Duodenal mucosa (tissue), 2 donors: ENCODE results near the gene SLC46A1.
"Not testable (repeated sequence)": the region's sequence is repeated elsewhere in the genome, so short reads cannot be mapped to it uniquely, and the experiment has no call there.

ENCODE experiments used
- H3K27ac ChIP-seq: one replicate; pipeline ENCODE4 v1.7.0; 2013; ENCODE audit warnings: low read depth, low read length
- H3K27me3 ChIP-seq, 2 donors: one replicate each; pipeline ENCODE4 v1.7.0; 2013; ENCODE audit warnings: low read length in 2 of 2, control low read depth in 1 of 2; ENCODE audit not compliant: insufficient read depth in 2 of 2, control insufficient read depth in 1 of 2
- H3K36me3 ChIP-seq, 2 donors: one replicate each; pipeline ENCODE4 v1.7.0; 2013; ENCODE audit warnings: low read length in 2 of 2, control low read depth in 1 of 2; ENCODE audit not compliant: insufficient read depth in 2 of 2, control insufficient read depth in 1 of 2
- H3K4me1 ChIP-seq, 2 donors: one replicate each; pipeline ENCODE4 v1.7.0; 2013; ENCODE audit warnings: low read length in 2 of 2, control low read depth in 1 of 2; ENCODE audit not compliant: insufficient read depth in 2 of 2, control insufficient read depth in 1 of 2
- H3K4me3 ChIP-seq, 2 donors: one replicate each; pipeline ENCODE4 v1.7.0; 2013; ENCODE audit warnings: low read length in 2 of 2, low read depth in 1 of 2
- H3K9ac ChIP-seq, 2 donors: one replicate each; pipeline ENCODE4 v1.7.0; 2013; ENCODE audit warnings: low read length in 2 of 2, low read depth in 1 of 2
- H3K9me3 ChIP-seq, 2 donors: one replicate each; pipeline ENCODE4 v1.7.0; 2013; ENCODE audit warnings: low read length in 2 of 2, control low read depth in 1 of 2; ENCODE audit not compliant: control insufficient read depth in 1 of 2

Gene SLC46A1

GRCh38 chr17:28405632-28406472 is at the start of gene SLC46A1:
Gene SLC46A1, minus strand, starts transcription at chr17:28406212. Its CDS starts 98 bp downstream, at chr17:28406114.
- Histone ChIP-seq H3K27ac (peak within 1 kb of the TSS; percentile 24), H3K36me3 (peaks cover 0 to 15% of the 10 kb centered on the region in 2 donors), H3K4me3 (peak within 1 kb of the TSS; percentile 73 to 77), H3K27me3 (peaks cover 0 to 15% of the 10 kb centered on the region in 2 donors), H3K4me1 (peaks cover 37% of the 10 kb centered on the region in 2 donors), H3K9ac (peak within 1 kb of the TSS; percentile 60 to 71), H3K9me3 (no peaks in the 10 kb centered on the region)

GRCh38 chr17:28449859-28450258 is 43.8 kb upstream of the SLC46A1 start:
- Histone ChIP-seq H3K27me3 (no peaks in the 10 kb centered on the region), H3K4me3 (no peak overlapping the region), H3K27ac (no peak overlapping the region), H3K36me3 (no peaks in the 10 kb centered on the region), H3K9me3 (no peaks in the 10 kb centered on the region), H3K9ac (no peak overlapping the region), H3K4me1 (no peaks in the 10 kb centered on the region)

GRCh38 chr17:28447396-28447760 is 41.4 kb upstream of the SLC46A1 start:
- Histone ChIP-seq H3K9ac (no peak overlapping the region), H3K36me3 (no peaks in the 10 kb centered on the region), H3K27me3 (no peaks in the 10 kb centered on the region), H3K27ac (no peak overlapping the region), H3K4me1 (peaks cover 0 to 3% of the 10 kb centered on the region in 2 donors), H3K4me3 (no peak overlapping the region), H3K9me3 (no peaks in the 10 kb centered on the region)

- Histone ChIP-seq H3K9ac (no peak overlapping the region), H3K27ac (no peak overlapping the region), H3K27me3 (no peaks in the 10 kb centered on the region), H3K4me3 (no peak overlapping the region), H3K4me1 (peaks cover 0 to 3% of the 10 kb centered on the region in 2 donors), H3K9me3 (no peaks in the 10 kb centered on the region), H3K36me3 (no peaks in the 10 kb centered on the region)
These were observed 40.8 kb upstream of the SLC46A1 start for GRCh38 chr17:28446716-28447395.

- no peaks in the 10 kb centered on the region for H3K27me3 ChIP-seq
- no peak overlapping the region for H3K4me3 ChIP-seq
- H3K27ac ChIP-seq, result no peak overlapping the region
- H3K36me3 ChIP-seq, result no peaks in the 10 kb centered on the region
- H3K4me1 ChIP-seq, result peaks cover 0 to 3% of the 10 kb centered on the region in 2 donors
- H3K9me3 ChIP-seq, result no peaks in the 10 kb centered on the region
- no peak overlapping the region for H3K9ac ChIP-seq
These were observed 38.1 kb upstream of the SLC46A1 start for GRCh38 chr17:28443901-28444638.

- H3K27me3 ChIP-seq, H3K9ac ChIP-seq, H3K36me3 ChIP-seq, H3K27ac ChIP-seq, H3K4me3 ChIP-seq, H3K9me3 ChIP-seq: not testable (repeated sequence)
- H3K4me1 ChIP-seq, result peaks cover 4 to 10% of the 10 kb centered on the region in 2 donors
These were observed 28.3 kb upstream of the SLC46A1 start for GRCh38 chr17:28434326-28434725.

- no peaks in the 10 kb centered on the region for H3K9me3 ChIP-seq
- H3K4me3 ChIP-seq, result no peak overlapping the region
- peaks cover 4 to 11% of the 10 kb centered on the region in 2 donors for H3K4me1 ChIP-seq
- no peaks in the 10 kb centered on the region for H3K36me3 ChIP-seq
- no peaks in the 10 kb centered on the region for H3K27me3 ChIP-seq
- no peak overlapping the region for H3K27ac ChIP-seq
- no peak overlapping the region for H3K9ac ChIP-seq
These were observed 27.7 kb upstream of the SLC46A1 start for GRCh38 chr17:28433721-28434120.

- not testable (repeated sequence) for H3K4me3 ChIP-seq, H3K9ac ChIP-seq, H3K27ac ChIP-seq, H3K36me3 ChIP-seq, H3K27me3 ChIP-seq, H3K9me3 ChIP-seq
- peaks cover 4 to 11% of the 10 kb centered on the region in 2 donors for H3K4me1 ChIP-seq
These were observed 22.0 kb upstream of the SLC46A1 start for GRCh38 chr17:28427982-28428381.

- Histone ChIP-seq H3K9me3 (no peaks in the 10 kb centered on the region), H3K9ac (no peak overlapping the region), H3K27ac (no peak overlapping the region), H3K4me1 (peaks cover under 1 to 11% of the 10 kb centered on the region in 2 donors), H3K4me3 (no peak overlapping the region), H3K36me3 (no peaks in the 10 kb centered on the region), H3K27me3 (peaks cover 0 to 3% of the 10 kb centered on the region in 2 donors)
These were observed 21.4 kb upstream of the SLC46A1 start for GRCh38 chr17:28427371-28427770.

- Histone ChIP-seq H3K4me3 (no peak overlapping the region), H3K27me3 (peaks cover 0 to 3% of the 10 kb centered on the region in 2 donors), H3K36me3 (no peaks in the 10 kb centered on the region), H3K9me3 (no peaks in the 10 kb centered on the region), H3K4me1 (peaks cover 0 to 10% of the 10 kb centered on the region in 2 donors), H3K27ac (no peak overlapping the region), H3K9ac (no peak overlapping the region)
These were observed 20.1 kb upstream of the SLC46A1 start for GRCh38 chr17:28426081-28426519.
